ES-I3 (cell line): ENCODE data around the gene FLNB.

Experiments used
- H3K36me3 ChIP-seq: 2 replicates; pipeline ENCODE4 v1.6.1; 2013; ENCODE audit warnings: mild to moderate bottlenecking, low read length, control low read depth, moderate library complexity; ENCODE audit not compliant: insufficient read depth
- H3K4me1 ChIP-seq: 2 replicates; pipeline ENCODE4 v1.6.1; 2013; ENCODE audit warnings: mild to moderate bottlenecking, control low read depth, low read length; ENCODE audit not compliant: insufficient read depth
- H3K9ac ChIP-seq: 2 replicates; pipeline ENCODE4 v1.6.1; 2013; ENCODE audit warnings: low read depth, mild to moderate bottlenecking, low read length, moderate library complexity
- H3K9me3 ChIP-seq: 2 replicates; pipeline ENCODE4 v1.6.1; 2013; ENCODE audit warnings: mild to moderate bottlenecking, low read length, moderate library complexity; ENCODE audit not compliant: control insufficient read depth, insufficient read depth

The FLNB gene

DNA sequence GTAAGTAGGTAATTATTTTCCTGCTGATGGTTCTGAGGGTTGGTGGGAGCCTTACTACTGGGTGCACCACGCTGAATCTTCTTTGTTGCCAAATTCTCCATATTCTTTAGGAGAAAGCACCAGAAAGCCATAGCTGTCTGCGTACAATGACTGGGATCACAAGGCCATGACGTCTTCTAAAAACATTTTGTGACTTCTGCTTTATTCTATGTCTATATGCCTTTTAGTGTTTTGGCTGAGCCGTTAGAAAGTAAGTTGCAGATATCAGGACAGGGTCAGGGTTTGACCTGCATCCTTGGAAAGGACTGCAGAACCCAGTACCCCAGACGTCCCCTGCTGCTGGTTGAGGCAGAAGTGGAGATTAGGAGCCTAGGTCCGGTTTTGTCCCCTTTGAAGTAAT is 107.0 kb downstream of the FLNB start:
- no peaks in the 10 kb centered on the region for H3K9me3 ChIP-seq
- no peak overlapping the region for H3K9ac ChIP-seq
- no peaks in the 10 kb centered on the region for H3K4me1 ChIP-seq
- H3K36me3 ChIP-seq: peaks cover 43% of the 10 kb centered on the region

DNA sequence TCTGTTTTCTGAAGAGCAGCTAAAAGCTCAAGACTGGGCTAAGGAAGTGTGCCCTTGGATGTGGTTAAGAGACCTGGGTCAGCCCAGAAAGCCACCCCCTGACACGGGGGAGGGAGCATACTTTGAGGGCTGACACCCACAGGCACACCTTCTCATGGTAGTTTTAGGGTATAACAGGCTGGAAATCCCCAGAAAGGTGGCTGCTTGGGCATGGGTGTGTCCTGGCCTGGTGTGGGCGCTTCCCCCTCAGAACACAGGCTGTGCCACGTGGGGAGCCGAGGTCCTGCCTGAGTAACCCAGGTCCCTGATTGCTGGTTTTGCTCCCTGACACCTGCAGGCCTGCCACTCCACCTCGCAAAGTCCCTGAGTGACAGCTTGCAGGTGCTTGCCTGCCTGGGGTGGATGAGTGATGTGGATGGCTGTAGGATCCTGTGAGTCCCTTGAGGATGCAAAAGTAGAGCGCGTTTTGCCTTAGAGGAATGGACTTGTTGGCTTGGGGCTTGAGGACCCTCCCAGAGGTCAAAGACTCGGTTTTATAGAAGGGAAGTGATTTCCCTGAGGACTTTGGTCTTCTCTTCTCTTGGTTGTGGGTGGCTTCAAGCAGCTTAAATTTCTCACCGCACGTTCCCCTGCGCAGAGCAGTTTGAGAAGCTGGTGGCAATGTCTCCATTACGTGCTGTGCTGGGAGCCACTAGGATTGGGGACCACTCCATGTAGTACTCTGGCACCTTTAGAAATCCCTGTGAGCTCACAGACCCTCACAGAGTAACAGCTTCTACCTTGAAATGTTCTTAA is 108.1 kb downstream of the FLNB start:
- Histone ChIP-seq H3K4me1 (no peaks in the 10 kb centered on the region), H3K9ac (no peak overlapping the region), H3K36me3 (peaks cover 47% of the 10 kb centered on the region), H3K9me3 (no peaks in the 10 kb centered on the region)

DNA sequence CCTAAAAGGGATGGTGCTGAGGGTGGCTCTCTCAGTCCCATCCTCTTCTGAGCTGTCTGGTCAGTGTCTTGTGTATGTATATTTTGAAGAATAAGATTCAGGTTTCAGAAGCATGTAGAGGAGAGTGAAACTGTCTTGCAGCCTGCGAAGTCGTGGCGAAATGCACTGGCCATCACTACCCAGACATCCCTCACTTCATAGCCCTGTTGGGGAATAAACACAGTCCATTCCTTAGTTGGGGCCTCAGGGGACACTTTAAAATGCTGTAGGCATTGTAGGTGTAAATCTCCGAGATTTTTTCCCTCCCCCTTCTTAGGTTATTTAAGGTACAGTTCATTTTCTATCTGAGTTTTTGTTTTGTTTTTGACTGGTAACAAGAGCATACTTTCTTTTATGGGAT is 108.8 kb downstream of the FLNB start:
- H3K4me1 ChIP-seq: no peaks in the 10 kb centered on the region
- H3K9ac ChIP-seq: no peak overlapping the region
- H3K9me3 ChIP-seq: no peaks in the 10 kb centered on the region
- peaks cover 44% of the 10 kb centered on the region for H3K36me3 ChIP-seq

- Histone ChIP-seq H3K36me3 (peaks cover 41% of the 10 kb centered on the region), H3K4me1 (no peaks in the 10 kb centered on the region), H3K9me3 (no peaks in the 10 kb centered on the region), H3K9ac (no peak overlapping the region)
Observed at GRCh38 chr3:58117561-58118181, 109.4 kb downstream of the FLNB start.

GRCh38 chr3:58119186-58119585 is 111.0 kb downstream of the FLNB start:
- Histone ChIP-seq H3K9me3 (no peaks in the 10 kb centered on the region), H3K36me3 (peaks cover 44% of the 10 kb centered on the region), H3K4me1 (no peaks in the 10 kb centered on the region), H3K9ac (no peak overlapping the region)

GRCh38 chr3:58120075-58120812 is 112.0 kb downstream of the FLNB start:
- peaks cover 52% of the 10 kb centered on the region for H3K36me3 ChIP-seq
- H3K9ac ChIP-seq: no peak overlapping the region
- H3K4me1 ChIP-seq: no peaks in the 10 kb centered on the region
- H3K9me3 ChIP-seq: no peaks in the 10 kb centered on the region

DNA sequence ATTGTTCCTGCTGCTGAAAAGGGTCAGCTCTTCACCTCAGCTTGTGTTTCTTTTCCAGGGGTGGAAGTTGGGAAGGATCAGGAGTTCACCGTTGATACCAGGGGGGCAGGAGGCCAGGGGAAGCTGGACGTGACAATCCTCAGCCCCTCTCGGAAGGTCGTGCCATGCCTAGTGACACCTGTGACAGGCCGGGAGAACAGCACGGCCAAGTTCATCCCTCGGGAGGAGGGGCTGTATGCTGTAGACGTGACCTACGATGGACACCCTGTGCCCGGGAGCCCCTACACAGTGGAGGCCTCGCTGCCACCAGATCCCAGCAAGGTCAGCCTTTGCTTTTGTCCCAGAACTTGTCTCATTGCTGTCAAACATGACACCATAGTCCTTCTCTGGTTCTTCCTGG is 113.0 kb downstream of the FLNB start:
- no peaks in the 10 kb centered on the region for H3K4me1 ChIP-seq
- peaks cover 61% of the 10 kb centered on the region for H3K36me3 ChIP-seq
- no peak overlapping the region for H3K9ac ChIP-seq
- no peaks in the 10 kb centered on the region for H3K9me3 ChIP-seq

DNA sequence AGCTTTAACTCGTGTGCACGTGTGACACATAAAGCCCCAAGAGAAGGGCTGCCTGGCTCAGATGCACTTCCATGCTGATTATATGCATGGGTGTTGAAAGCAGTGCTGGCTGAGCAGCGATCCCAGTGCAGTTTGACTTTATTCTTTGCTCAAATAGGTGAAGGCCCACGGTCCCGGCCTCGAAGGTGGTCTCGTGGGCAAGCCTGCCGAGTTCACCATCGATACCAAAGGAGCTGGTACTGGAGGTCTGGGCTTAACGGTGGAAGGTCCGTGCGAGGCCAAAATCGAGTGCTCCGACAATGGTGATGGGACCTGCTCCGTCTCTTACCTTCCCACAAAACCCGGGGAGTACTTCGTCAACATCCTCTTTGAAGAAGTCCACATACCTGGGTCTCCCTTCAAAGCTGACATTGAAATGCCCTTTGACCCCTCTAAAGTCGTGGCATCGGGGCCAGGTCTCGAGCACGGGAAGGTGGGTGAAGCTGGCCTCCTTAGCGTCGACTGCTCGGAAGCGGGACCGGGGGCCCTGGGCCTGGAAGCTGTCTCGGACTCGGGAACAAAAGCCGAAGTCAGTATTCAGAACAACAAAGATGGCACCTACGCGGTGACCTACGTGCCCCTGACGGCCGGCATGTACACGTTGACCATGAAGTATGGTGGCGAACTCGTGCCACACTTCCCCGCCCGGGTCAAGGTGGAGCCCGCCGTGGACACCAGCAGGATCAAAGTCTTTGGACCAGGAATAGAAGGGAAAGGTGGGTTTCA is 114.9 kb downstream of the FLNB start:
- no peaks in the 10 kb centered on the region for H3K9me3 ChIP-seq
- H3K4me1 ChIP-seq: no peaks in the 10 kb centered on the region
- peaks cover 75% of the 10 kb centered on the region for H3K36me3 ChIP-seq
- H3K9ac ChIP-seq: no peak overlapping the region

DNA sequence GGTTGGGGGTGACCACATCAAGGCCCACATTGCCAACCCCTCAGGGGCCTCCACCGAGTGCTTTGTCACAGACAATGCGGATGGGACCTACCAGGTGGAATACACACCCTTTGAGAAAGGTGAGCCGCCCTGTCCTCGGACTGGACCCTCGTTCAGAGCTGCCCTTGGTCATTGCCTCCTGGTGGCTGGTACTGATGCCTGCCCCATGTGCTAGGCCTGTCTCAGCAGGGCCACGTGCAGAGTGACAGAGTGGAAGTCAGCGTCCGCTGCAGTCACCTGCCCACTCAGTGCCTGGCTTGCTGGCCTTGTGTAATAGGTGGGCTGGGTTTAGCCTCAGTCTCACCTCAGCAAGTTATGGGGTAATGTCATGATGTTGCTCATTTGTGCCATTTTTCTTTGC is 116.2 kb downstream of the FLNB start:
- Histone ChIP-seq H3K9me3 (no peaks in the 10 kb centered on the region), H3K36me3 (peaks cover 70% of the 10 kb centered on the region), H3K9ac (no peak overlapping the region), H3K4me1 (no peaks in the 10 kb centered on the region)

- Histone ChIP-seq H3K4me1 (no peaks in the 10 kb centered on the region), H3K9ac (no peak overlapping the region), H3K9me3 (no peaks in the 10 kb centered on the region), H3K36me3 (peaks cover 57% of the 10 kb centered on the region)
Observed at GRCh38 chr3:58129041-58129770, 121.0 kb downstream of the FLNB start.

DNA sequence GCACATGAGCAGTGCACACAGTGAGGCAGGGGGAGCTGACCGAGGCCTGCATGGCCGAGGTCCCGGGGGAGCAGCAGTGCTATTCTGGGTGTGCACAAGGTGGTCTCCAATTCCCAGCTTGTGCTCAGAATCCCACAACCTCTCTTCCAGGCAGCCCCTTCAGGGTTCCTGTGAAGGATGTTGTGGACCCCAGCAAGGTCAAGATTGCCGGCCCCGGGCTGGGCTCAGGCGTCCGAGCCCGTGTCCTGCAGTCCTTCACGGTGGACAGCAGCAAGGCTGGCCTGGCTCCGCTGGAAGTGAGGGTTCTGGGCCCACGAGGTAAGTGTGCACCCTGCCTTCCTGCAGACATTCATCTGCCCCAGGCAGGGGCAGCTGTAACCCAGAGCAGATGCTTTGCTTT is 122.4 kb downstream of the FLNB start:
- Histone ChIP-seq H3K36me3 (peaks cover 53% of the 10 kb centered on the region), H3K4me1 (no peaks in the 10 kb centered on the region), H3K9me3 (no peaks in the 10 kb centered on the region), H3K9ac (no peak overlapping the region)

DNA sequence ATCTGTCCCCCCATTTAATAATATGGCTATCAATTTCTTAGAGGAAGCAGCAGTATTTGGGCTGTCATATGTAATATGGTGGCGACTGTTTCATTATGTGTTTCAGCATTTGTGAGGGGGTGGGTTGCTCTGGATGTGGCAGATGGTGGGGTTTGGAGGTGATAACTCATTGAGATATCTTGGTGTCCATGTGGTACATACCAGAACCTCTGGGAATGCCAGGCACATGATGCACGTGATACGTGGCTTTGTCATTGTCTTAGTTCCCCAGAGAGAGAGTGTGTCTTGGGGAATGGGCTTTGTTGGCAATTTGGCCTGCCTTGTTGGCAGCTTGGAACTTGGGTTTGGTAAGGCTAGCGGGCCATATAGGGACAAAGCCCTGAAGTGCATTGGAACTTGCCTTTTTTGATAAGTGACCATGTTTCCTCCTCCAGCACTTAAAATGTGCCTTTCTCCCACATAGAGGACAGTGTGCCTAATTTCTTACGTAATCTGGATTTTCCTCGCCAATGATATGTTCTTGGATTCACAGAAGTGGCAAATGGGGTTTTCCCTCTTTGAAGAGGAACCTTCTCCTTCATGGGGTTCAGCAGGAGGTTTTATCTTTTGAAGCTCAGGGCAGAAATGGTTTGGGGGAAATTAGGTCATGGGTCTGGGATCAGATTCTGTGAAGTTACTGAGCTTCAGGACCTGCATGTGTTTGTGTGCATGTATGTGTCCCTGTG is 123.0 kb downstream of the FLNB start:
- Histone ChIP-seq H3K36me3 (peaks cover 48% of the 10 kb centered on the region), H3K9ac (no peak overlapping the region), H3K4me1 (no peaks in the 10 kb centered on the region), H3K9me3 (no peaks in the 10 kb centered on the region)

DNA sequence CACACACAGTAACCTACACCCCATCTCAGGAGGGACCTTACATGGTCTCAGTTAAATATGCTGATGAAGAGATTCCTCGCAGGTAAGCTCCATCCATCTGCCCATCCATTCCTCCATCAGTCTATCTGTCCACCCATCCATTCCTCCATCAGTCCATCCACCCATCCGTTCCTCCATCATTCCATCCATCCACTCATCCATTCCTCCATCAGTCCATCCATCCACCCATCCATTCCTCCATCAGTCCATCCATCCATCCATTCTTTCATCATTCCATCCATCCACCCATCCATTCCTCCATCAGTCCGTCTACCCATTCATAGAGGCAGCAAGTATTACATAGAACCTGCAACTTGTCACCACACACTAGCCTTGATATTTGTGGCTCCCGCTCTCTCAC is 124.6 kb downstream of the FLNB start:
- Histone ChIP-seq H3K9me3 (no peaks in the 10 kb centered on the region), H3K9ac (no peak overlapping the region), H3K4me1 (no peaks in the 10 kb centered on the region), H3K36me3 (peaks cover 41% of the 10 kb centered on the region)
